AG09309 (cell line): ENCODE data around the gene HORMAD1.
"Not testable (repeated sequence)": the region's sequence is repeated elsewhere in the genome, so short reads cannot be mapped to it uniquely, and the experiment has no call there.

ENCODE experiments used
- DNase-seq: peaks from one replicate; pipeline ENCODE4 v3.0.0-alpha.2; 2010; ENCODE audit warnings: low read depth
- H3K4me3 ChIP-seq: 2 replicates; pipeline ENCODE4 v1.5.1; 2011; ENCODE audit warnings: mild to moderate bottlenecking, low read depth, low read length, moderate library complexity; ENCODE audit not compliant: control insufficient read depth
- CTCF ChIP-seq: IDR thresholded peaks from 2 replicates; pipeline ENCODE4 v1.5.1; 2011; ENCODE audit warnings: mild to moderate bottlenecking, low read depth, low read length, inconsistent platforms; ENCODE audit not compliant: insufficient read depth, control insufficient read depth; ENCODE audit errors: missing control alignments

HORMAD1 gene

DNA sequence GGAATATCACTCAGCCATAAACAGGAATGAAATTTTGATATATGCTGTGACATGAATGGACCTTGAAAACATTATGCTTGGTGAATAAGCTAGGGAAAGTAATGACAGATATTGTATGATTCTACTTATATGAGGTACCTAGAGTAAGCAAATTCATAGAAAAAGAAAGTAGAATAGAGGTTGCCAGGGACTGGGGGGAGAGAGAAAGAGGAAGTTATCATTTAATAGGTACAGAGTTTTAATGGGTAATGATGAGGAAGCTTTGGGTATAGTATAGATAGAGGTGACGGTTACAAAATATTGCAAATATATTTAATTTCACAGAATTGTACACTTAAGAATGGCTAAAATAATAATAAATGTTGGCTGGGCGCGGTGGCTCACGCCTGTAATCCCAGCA, 60.1 kb downstream of the HORMAD1 start:
- no peak for TF ChIP-seq CTCF
- no peak overlapping the region for H3K4me3 ChIP-seq
- DNase-seq, result no peak

GRCh38 chr1:150657064-150657463, 63.6 kb downstream of the HORMAD1 start:
- not testable (repeated sequence) for H3K4me3 ChIP-seq, DNase-seq

- DNase-seq, H3K4me3 ChIP-seq: not testable (repeated sequence)
Observed at GRCh38 chr1:150654635-150655034, 66.1 kb downstream of the HORMAD1 start.

GRCh38 chr1:150650193-150650592, 70.5 kb downstream of the HORMAD1 start:
- no peak for TF ChIP-seq CTCF
- DNase-seq, result no peak

GRCh38 chr1:150649441-150650075, 71.1 kb downstream of the HORMAD1 start:
- no peak overlapping the region for H3K4me3 ChIP-seq
- DNase-seq, result no peak
- TF ChIP-seq CTCF, result no peak

More at GRCh38 chr1:150650193-150650592, 70.5 kb downstream of the HORMAD1 start:
- H3K4me3 ChIP-seq, result no peak overlapping the region
